IPS DF 6.9 (cell line): ENCODE results near the gene RPLP2.

ENCODE experiments used
- DNase-seq: peaks from one replicate; pipeline ENCODE4 v3.0.0-alpha.2; 2013; ENCODE audit warnings: low read depth, low spot score
- H3K27ac ChIP-seq: one replicate; pipeline ENCODE4 v1.5.1; 2013; ENCODE audit warnings: low read length, control low read depth
- H3K27me3 ChIP-seq: 2 replicates; pipeline ENCODE4 v1.6.1; 2013; ENCODE audit warnings: mild to moderate bottlenecking, low read length; ENCODE audit not compliant: control insufficient read depth, insufficient read depth
- H3K36me3 ChIP-seq: 2 replicates; pipeline ENCODE4 v1.6.1; 2013; ENCODE audit warnings: low read length; ENCODE audit not compliant: control insufficient read depth, insufficient read depth
- H3K4me1 ChIP-seq: 2 replicates; pipeline ENCODE4 v1.6.1; 2013; ENCODE audit warnings: low read length; ENCODE audit not compliant: control insufficient read depth, insufficient read depth
- H3K4me3 ChIP-seq: 2 replicates; pipeline ENCODE4 v1.5.1; 2013; ENCODE audit warnings: mild to moderate bottlenecking, low read length
- H3K9me3 ChIP-seq: 2 replicates; pipeline ENCODE4 v1.6.1; 2013; ENCODE audit warnings: low read length, inconsistent platforms; ENCODE audit not compliant: control insufficient read depth, insufficient read depth
- WGBS: extraction: QIAGEN DNeasy Blood & Tissue Kit; methylation state at CpG from one replicate; pipeline ENCODE4 v1.1.7; 2013; ENCODE audit warnings: mixed read lengths, missing lambda C conversion rate; ENCODE audit not compliant: insufficient read length, insufficient coverage; 5-methylcytosine and 5-hydroxymethylcytosine counted together

RPLP2 gene

GRCh38 chr11:855796-856195 lies 46.0 kb downstream of the RPLP2 start:
- no peak for DNase-seq
- no CpG with 5 or more reads among the region's 12 CpGs for WGBS
- Histone ChIP-seq H3K36me3 (no peaks in the 10 kb centered on the region; the same call in 1 of the 2 replicates), H3K27ac (no peak overlapping the region), H3K9me3 (no peaks in the 10 kb centered on the region), H3K4me1 (peaks cover 8% of the 10 kb centered on the region), H3K4me3 (no peak overlapping the region), H3K27me3 (no peaks in the 10 kb centered on the region)

- DNase-seq: no peak
Measured at GRCh38 chr11:856397-856796, 46.6 kb downstream of the RPLP2 start.

GRCh38 chr11:858053-858761 lies 48.4 kb downstream of the RPLP2 start:
- H3K4me1 ChIP-seq: peaks cover 14% of the 10 kb centered on the region

More at GRCh38 chr11:856397-856796, 46.6 kb downstream of the RPLP2 start:
- no CpG with 5 or more reads among the region's 8 CpGs for WGBS
- Histone ChIP-seq H3K27me3 (no peaks in the 10 kb centered on the region), H3K4me1 (peaks cover 4% of the 10 kb centered on the region), H3K36me3 (no peaks in the 10 kb centered on the region; the same call in 1 of the 2 replicates), H3K27ac (no peak overlapping the region), H3K9me3 (no peaks in the 10 kb centered on the region), H3K4me3 (no peak overlapping the region)

GRCh38 chr11:858762-859339 lies 49.1 kb downstream of the RPLP2 start:
- Histone ChIP-seq H3K36me3 (no peaks in the 10 kb centered on the region; the same call in 1 of the 2 replicates), H3K9me3 (no peaks in the 10 kb centered on the region), H3K27me3 (no peaks in the 10 kb centered on the region), H3K27ac (no peak overlapping the region), H3K4me1 (peaks cover 16% of the 10 kb centered on the region), H3K4me3 (no peak overlapping the region)
- no peak for DNase-seq
- WGBS: 100% methylated on average over 1 of the region's 37 CpGs

More at GRCh38 chr11:858053-858761, 48.4 kb downstream of the RPLP2 start:
- Histone ChIP-seq H3K9me3 (no peaks in the 10 kb centered on the region), H3K27ac (no peak overlapping the region), H3K4me3 (no peak overlapping the region), H3K36me3 (no peaks in the 10 kb centered on the region; the same call in 1 of the 2 replicates), H3K27me3 (no peaks in the 10 kb centered on the region)
- no CpG with 5 or more reads among the region's 27 CpGs for WGBS
- no peak for DNase-seq

GRCh38 chr11:859394-860131 lies 49.8 kb downstream of the RPLP2 start:
- Histone ChIP-seq H3K36me3 (no peaks in the 10 kb centered on the region; the same call in 1 of the 2 replicates), H3K4me1 (peaks cover 16% of the 10 kb centered on the region), H3K4me3 (no peak overlapping the region), H3K27me3 (no peaks in the 10 kb centered on the region), H3K27ac (no peak overlapping the region), H3K9me3 (no peaks in the 10 kb centered on the region)
- WGBS: no CpG with 5 or more reads among the region's 31 CpGs
- no peak for DNase-seq

GRCh38 chr11:860234-861104 lies 50.7 kb downstream of the RPLP2 start:
- Histone ChIP-seq H3K4me1 (peaks cover 15% of the 10 kb centered on the region), H3K27ac (no peak overlapping the region), H3K9me3 (no peaks in the 10 kb centered on the region), H3K36me3 (peaks cover 1% of the 10 kb centered on the region; the same call in 1 of the 2 replicates), H3K27me3 (no peaks in the 10 kb centered on the region), H3K4me3 (no peak overlapping the region)
- DNase-seq: no peak
- WGBS: no CpG with 5 or more reads among the region's 21 CpGs

GRCh38 chr11:861105-861479 lies 51.3 kb downstream of the RPLP2 start:
- Histone ChIP-seq H3K9me3 (no peaks in the 10 kb centered on the region), H3K36me3 (peaks cover 6% of the 10 kb centered on the region; the same call in 1 of the 2 replicates), H3K27me3 (no peaks in the 10 kb centered on the region), H3K4me1 (peaks cover 15% of the 10 kb centered on the region), H3K27ac (no peak overlapping the region), H3K4me3 (no peak overlapping the region)
- DNase-seq: no peak
- WGBS: no CpG with 5 or more reads among the region's 14 CpGs

GRCh38 chr11:862081-862661 lies 52.4 kb downstream of the RPLP2 start:
- H3K27me3 ChIP-seq: no peaks in the 10 kb centered on the region
- H3K4me3 ChIP-seq: no peak overlapping the region
- WGBS: no CpG with 5 or more reads among the region's 20 CpGs
- H3K27ac ChIP-seq: no peak overlapping the region
- H3K36me3 ChIP-seq: peaks cover 6% of the 10 kb centered on the region; the same call in 1 of the 2 replicates
- peaks cover 13% of the 10 kb centered on the region for H3K4me1 ChIP-seq
- no peaks in the 10 kb centered on the region for H3K9me3 ChIP-seq
- no peak for DNase-seq
